ENCODE data around the gene ZNF793.
A peak's percentile ranks its signal among the peaks of the same experiment; 100 is the strongest.

ZNF793 gene

GRCh38 chr19:37506387-37507166 is at the start of gene ZNF793:
Gene ZNF793, plus strand, starts transcription at chr19:37506939. Its CDS starts 16,501 bp downstream, at chr19:37523440.
- TF ChIP-seq CTCF (conservative IDR thresholded peaks at IDR 0.05; ENCODE audit: low read length) = no peak
- DNase-seq (ENCODE audit: low read depth) = peak; percentile 61
- peak within 1 kb of the TSS; percentile 73 for H3K4me3 ChIP-seq (ENCODE audit: low read length)

- peak; percentile 27 for DNase-seq (ENCODE audit: low read depth)
- no peak for TF ChIP-seq CTCF (conservative IDR thresholded peaks at IDR 0.05; ENCODE audit: low read length)
- peak overlapping the region; percentile 81 for H3K4me3 ChIP-seq (ENCODE audit: low read length)
These were observed 40.4 kb upstream of the ZNF793 start for GRCh38 chr19:37466277-37466797.

GRCh38 chr19:37466798-37467607 is 39.7 kb upstream of the ZNF793 start, which contains the start of gene ZNF569:
Gene ZNF569, minus strand, starts transcription at chr19:37467444. Its CDS starts 22,523 bp downstream, at chr19:37444921.
- TF ChIP-seq CTCF (conservative IDR thresholded peaks at IDR 0.05; ENCODE audit: low read length) = no peak; the same call in 1 of the 2 replicates
- H3K4me3 ChIP-seq (ENCODE audit: low read length) = peak within 1 kb of the TSS; percentile 81
- DNase-seq (ENCODE audit: low read depth) = peak; percentile 93

GRCh38 chr19:37467608-37468090 is 39.1 kb upstream of the ZNF793 start:
- no peak for TF ChIP-seq CTCF (conservative IDR thresholded peaks at IDR 0.05; ENCODE audit: low read length)
- DNase-seq (ENCODE audit: low read depth) = no peak
- peak overlapping the region; percentile 81 for H3K4me3 ChIP-seq (ENCODE audit: low read length)

GRCh38 chr19:37468961-37469777 is 37.6 kb upstream of the ZNF793 start, which contains the start of gene ZNF570:
Gene ZNF570, plus strand, starts transcription at chr19:37469356. Its CDS starts 999 bp downstream, at chr19:37470355.
- TF ChIP-seq CTCF (conservative IDR thresholded peaks at IDR 0.05; ENCODE audit: low read length) = no peak
- DNase-seq (ENCODE audit: low read depth) = peak; percentile 83
- peak within 1 kb of the TSS; percentile 81 for H3K4me3 ChIP-seq (ENCODE audit: low read length)

GRCh38 chr19:37470216-37470615 is 36.5 kb upstream of the ZNF793 start:
- TF ChIP-seq CTCF (conservative IDR thresholded peaks at IDR 0.05; ENCODE audit: low read length) = no peak
- H3K4me3 ChIP-seq (ENCODE audit: low read length) = peak overlapping the region; percentile 81
- no peak for DNase-seq (ENCODE audit: low read depth)
